Muscle of back (tissue), 11 donors: ENCODE data around the gene MAPKAPK2. TPM values are rescaled to one million over a fixed set of nuclear protein-coding genes. Genes with fewer than 3 reads are reported as not detected.

Source experiments
- DNase-seq, 3 donors: peaks; one replicate each; pipeline versions ENCODE4 v3.0.0 to v3.0.0-alpha.2; 2013
- polyA plus RNA-seq, 10 donors: library from polyadenylated mRNA; unstranded; fragments of 120-200 nt; gene quantifications; one replicate each; pipeline ENCODE4 v1.2.1, GENCODE V29; 2013; ENCODE audit not compliant: insufficient read length in 10 of 10

The MAPKAPK2 gene
- polyA plus RNA-seq, 10 donors: 62.6 to 77.4 (median 72.0) TPM

- DNase-seq: peak in 2 of 3 donors; percentile 47 to 57
Observed at GRCh38 chr1:206658264-206658980, 26.3 kb upstream of the MAPKAPK2 start.

GRCh38 chr1:206658981-206659273 is 25.8 kb upstream of the MAPKAPK2 start:
- no peak for DNase-seq

- no peak for DNase-seq
Observed at GRCh38 chr1:206660136-206660535, 24.6 kb upstream of the MAPKAPK2 start.

- DNase-seq: no peak
Observed at GRCh38 chr1:206661161-206661820, 23.4 kb upstream of the MAPKAPK2 start.

- no peak for DNase-seq
Observed at GRCh38 chr1:206662396-206663092, 22.2 kb upstream of the MAPKAPK2 start.

GRCh38 chr1:206663362-206663761 is 21.3 kb upstream of the MAPKAPK2 start:
- DNase-seq: no peak

- peak; percentile 64 to 85 (median 78) for DNase-seq
Observed at GRCh38 chr1:206663832-206664652, 20.7 kb upstream of the MAPKAPK2 start.

- DNase-seq: no peak
Observed at GRCh38 chr1:206664740-206665139, 20.0 kb upstream of the MAPKAPK2 start.

- no peak for DNase-seq
Observed at GRCh38 chr1:206666031-206666561, 18.6 kb upstream of the MAPKAPK2 start.

GRCh38 chr1:206666954-206667665 is 17.6 kb upstream of the MAPKAPK2 start:
- DNase-seq: no peak

- DNase-seq: no peak
Observed at GRCh38 chr1:206668351-206668750, 16.4 kb upstream of the MAPKAPK2 start.

- no peak for DNase-seq
Observed at GRCh38 chr1:206668874-206669410, 15.8 kb upstream of the MAPKAPK2 start.

GRCh38 chr1:206672011-206672688 is 12.6 kb upstream of the MAPKAPK2 start:
- no peak for DNase-seq

- DNase-seq: no peak
Observed at GRCh38 chr1:206672844-206673758, 11.6 kb upstream of the MAPKAPK2 start.

GRCh38 chr1:206674236-206674635 is 10.5 kb upstream of the MAPKAPK2 start:
- DNase-seq: no peak

- DNase-seq: peak in 1 of 3 donors; percentile 95
Observed at GRCh38 chr1:206674745-206675175, 9.9 kb upstream of the MAPKAPK2 start.

- no peak for DNase-seq
Observed at GRCh38 chr1:206676499-206676898, 8.2 kb upstream of the MAPKAPK2 start.

GRCh38 chr1:206678490-206678889 is 6.2 kb upstream of the MAPKAPK2 start:
- no peak for DNase-seq

- no peak for DNase-seq
Observed at GRCh38 chr1:206679738-206680211, 4.9 kb upstream of the MAPKAPK2 start.
